GM19238 (cell line): ENCODE data around the gene ACSM5.
"Not testable (repeated sequence)": the region's sequence is repeated elsewhere in the genome, so short reads cannot be mapped to it uniquely, and the experiment has no call there.

Experiments
- DNase-seq: peaks from one replicate; pipeline ENCODE4 v3.0.0; 2011; ENCODE audit warnings: low spot score; ENCODE audit not compliant: insufficient read length

Gene ACSM5

DNA sequence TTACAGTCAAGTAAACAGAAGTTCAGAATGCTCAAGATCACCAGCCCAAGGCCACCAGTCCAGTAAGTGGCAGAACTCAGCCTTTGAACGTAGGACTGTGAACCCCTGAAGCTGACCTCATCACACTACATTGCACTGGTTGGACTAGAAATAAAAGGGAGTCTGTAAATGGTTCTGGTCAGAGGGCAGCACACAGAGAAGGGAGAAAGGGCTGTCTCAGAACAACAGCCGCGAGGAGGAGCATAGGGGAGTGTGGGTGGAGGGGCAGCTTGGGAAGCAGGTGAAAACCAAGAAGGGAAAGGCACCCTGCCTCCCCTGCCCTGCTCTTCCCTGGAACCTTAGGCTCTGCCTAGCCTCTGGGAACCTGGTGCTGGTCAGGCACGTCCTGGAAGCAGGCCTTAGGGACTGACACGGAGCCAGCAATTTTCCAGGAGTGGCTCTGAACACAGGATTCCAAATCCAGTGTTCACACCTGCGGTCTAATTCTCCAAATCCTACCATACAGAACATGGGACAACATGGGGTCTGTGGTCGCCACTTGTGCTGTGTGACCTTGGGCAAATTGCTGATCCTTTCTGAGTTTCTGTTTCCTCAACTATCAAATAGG is 11.8 kb upstream of the ACSM5 start:
- DNase-seq, result no peak

DNA sequence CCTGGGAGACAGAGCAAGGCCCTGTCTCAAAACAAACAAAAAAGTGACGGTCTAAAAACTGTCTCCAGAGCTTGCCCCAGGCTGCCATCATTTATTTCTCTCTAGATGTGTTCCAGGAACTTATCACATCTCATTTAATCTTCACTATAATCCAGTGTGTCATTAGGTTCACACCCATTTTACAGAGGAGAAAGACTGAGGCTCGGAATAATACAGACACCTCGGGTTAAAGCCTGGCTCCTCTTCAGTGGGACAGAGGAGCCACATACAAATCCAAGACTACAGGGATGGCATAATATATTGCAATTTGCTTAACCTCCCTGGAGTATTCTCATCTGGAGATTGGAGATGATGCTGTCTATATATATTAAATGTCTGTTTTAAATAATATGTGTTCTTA is 10.7 kb upstream of the ACSM5 start:
- DNase-seq, result no peak

DNA sequence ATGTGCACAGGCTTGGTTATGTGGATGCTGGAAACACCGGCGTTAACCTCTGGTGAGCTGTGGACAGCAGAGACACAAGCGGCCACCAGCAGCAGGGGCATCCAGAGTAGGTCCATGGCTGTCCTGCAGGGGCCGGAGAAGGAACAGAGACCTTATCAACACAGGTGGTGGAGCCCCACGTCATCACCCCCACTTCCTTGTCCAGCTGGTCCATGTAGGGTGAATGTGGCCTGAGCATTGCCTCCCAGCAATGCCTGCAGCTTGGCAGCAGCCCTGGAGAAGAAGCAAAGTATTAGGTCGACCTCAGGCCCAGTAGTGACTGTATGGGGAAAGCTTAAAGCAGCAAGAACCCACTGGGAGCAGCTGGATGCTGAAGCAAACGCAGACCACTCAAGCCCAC is 10.1 kb upstream of the ACSM5 start:
- no peak for DNase-seq

DNA sequence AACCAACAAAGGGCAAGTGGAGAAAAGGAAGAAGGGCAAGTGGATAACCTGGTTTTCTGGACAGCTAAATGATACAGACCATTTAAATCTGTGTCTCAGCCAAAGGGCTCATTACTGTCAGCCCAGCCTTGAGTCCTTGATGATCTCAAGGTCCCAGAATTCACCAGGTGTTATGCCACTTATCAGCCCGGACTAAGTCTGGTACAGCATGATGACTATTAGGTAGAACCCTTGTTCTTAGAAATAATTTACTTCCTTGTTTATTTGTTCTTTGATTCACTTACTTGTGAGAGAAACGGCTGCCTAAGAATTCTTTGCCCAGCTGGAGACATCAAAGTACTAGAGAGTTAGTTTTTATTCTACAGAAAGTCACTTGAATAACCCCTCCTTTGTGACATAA is 8.3 kb upstream of the ACSM5 start:
- no peak for DNase-seq

DNA sequence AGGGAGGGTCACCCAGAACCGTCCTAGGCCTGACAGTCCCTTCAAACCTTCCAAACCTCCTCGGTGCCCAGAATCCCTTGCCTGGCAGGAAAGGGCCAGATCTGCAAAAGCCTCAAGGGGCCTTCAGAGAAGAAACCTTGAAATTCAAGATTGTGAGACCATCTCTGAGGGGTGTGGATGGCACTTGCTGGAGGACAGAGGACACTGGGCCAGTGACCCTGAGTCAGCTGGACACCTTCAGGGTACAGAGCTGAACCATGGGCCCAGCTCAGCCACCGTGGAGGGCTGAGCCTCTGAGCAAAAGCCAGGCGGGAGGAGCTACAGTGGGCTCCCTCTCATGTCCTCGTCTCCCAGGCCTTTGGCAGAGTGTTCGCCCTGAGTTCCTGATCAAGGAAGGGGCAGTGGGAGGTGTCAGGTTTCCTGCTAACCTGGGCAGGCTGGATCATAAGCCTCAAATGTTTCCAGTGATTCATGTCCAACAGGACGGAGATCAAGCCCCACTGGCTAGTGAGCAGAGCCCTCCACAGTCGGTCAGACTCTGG is 7.8 kb upstream of the ACSM5 start:
- no peak for DNase-seq

DNA sequence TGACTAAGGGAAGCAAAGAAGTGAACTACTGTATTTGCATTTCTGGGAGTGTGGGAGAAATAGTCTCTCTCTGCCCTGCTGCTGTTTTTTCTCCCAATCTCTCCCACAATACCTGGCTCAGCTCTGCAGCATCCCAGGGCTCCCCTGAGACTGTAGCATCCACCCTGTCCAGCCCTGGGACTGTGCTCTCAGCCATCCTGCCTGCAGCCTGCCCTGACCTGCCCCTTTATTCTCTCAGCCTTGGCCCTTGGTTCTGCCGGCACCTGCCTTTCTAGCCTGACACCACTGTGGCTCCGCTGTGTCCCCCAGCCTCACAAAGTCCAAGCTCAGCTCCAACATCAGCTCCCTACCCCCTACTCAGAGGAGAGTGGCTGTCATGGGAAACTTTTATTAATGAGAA is 6.7 kb upstream of the ACSM5 start:
- DNase-seq, result no peak

DNA sequence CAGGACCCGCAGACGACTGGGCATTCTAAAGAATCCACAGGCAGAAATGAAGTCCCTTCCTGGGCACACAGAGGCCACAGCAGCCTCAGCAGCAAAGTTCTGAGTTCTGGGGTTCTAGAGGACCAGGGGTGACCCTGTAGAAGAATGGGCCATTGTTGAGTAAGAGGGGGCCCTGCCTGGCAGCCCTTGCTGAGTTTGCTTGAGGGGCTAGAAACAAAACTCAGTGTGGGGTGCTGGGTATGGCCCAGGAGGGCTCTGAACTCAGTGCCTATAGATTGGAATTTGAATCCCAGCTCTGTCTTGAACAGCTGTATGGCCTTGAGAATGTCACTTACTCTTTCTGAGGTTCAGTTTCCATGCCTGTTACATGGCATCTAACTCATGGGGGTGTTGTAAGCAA is 4.7 kb upstream of the ACSM5 start, which contains the start of gene PDILT:
Gene PDILT, minus strand, starts transcription at position 101 of the 400 bp plus-strand sequence. CDS start 5,437 bp downstream, outside the sequence.
- no peak for DNase-seq

DNA sequence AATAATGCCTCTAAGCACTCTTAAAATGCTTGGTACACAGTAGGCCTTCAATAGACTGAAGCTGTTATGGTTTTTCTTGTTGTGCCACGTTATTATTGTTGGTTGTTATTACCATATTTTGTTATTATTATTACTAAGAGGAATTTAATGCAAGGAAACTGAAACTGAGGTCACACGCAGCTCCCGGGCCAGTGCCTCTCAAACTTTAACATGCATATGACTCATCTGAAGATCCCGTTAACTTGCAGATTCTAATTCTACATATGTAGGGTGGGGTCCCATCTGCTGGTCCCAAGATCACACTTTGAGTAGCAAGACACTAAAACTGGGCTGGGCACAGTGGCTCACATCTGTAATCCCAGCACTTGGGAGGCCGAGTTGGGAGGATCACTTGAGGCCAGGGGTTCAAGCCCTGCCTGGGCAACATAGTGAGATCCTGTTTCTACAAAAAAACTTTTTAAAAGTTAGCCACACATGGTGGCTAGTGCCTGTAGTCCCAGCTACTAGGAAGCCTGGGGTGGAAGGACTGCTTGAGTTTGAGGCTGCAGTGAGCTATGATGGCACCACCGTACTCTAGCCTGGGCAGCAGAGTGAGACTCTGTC is 888 bp downstream of the ACSM5 start:
- peak; percentile 21 for DNase-seq

DNA sequence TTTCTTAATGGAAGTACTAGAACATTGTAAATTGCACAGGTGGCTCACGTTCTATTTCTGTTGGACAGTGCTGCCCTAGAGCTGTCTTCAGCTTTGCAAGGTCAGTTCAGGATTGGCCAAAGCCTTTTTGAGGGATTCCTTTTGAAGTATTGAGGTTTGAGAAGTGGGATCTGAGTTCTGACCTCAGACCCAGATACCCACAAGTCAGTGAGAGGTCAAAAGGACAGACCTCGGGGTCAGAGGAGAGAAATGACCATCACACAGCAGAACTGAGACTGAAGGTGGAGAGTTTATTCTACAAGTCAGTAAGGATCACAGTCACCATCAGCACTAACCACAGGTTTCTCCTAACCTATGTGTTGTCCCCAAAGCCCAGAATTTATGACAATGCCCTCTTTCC is 1.7 kb downstream of the ACSM5 start:
- no peak for DNase-seq

DNA sequence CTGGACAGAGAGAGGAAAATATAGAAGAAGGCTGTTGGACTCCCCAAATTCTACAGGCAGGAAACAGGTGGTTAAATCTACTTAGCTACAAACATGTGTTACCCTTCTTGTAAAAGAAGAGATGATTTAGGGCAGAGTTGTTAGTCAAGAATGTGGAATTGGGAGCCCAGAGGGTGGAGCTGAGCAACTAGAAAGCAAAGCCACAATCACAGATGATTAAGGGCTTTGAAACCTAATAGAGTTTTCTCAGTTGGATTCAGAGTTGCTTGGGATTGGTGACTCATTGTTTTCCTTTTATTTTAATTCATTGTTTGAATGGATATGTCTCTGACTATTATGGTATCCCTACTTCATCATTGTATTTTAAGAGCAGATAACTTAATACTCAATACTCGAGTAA is 6.2 kb downstream of the ACSM5 start:
- no peak for DNase-seq

DNA sequence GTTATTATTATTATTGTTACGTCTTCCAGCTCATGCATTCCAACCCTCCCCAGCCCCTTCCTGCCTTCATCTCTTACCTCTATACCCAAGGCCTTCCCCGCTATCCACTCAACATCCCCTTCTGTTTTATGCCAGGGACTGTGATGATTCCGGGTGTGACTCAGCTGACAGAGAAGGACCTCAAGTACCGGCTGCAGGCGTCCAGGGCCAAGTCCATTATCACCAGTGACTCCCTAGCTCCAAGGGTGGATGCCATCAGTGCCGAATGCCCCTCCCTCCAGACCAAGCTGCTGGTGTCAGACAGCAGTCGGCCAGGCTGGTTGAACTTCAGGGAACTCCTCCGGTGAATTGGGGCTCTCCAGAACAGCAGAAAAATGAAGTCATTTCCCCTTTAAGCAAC is 9.8 kb downstream of the ACSM5 start:
- DNase-seq, result not testable (repeated sequence)

DNA sequence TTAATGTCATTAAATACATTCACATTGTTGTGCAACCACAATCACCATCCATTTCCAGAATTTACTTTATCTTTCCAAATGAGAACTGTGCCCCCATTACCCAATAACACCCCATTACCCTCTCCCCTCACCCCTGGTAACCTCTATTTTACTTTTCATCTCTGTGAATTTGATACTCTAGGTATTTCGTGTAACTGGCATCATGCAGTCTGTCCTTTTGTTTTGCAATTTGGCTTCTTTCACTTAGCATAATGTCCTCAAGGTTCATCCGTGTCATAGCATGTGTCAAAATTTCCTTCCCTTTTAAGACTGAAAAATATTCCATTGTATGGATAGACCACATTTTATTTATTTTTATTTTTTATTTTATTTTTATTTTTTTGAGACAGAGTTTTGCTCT is 12.4 kb downstream of the ACSM5 start:
- DNase-seq, result not testable (repeated sequence)

DNA sequence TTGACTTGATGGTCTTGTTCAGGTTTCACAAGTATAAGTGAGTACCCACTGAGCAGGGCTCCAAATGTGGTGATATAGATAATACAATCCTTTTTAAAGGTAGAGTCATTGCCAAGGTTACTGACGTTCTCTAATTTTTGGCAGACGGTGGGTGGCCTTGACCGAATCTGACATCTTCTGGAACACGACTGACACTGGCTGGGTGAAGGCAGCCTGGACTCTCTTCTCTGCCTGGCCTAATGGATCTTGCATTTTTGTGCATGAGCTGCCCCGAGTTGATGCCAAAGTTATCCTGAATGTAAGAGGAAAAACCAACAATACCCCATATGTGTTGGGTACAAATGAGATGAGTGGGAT is 14.4 kb downstream of the ACSM5 start:
- not testable (repeated sequence) for DNase-seq

DNA sequence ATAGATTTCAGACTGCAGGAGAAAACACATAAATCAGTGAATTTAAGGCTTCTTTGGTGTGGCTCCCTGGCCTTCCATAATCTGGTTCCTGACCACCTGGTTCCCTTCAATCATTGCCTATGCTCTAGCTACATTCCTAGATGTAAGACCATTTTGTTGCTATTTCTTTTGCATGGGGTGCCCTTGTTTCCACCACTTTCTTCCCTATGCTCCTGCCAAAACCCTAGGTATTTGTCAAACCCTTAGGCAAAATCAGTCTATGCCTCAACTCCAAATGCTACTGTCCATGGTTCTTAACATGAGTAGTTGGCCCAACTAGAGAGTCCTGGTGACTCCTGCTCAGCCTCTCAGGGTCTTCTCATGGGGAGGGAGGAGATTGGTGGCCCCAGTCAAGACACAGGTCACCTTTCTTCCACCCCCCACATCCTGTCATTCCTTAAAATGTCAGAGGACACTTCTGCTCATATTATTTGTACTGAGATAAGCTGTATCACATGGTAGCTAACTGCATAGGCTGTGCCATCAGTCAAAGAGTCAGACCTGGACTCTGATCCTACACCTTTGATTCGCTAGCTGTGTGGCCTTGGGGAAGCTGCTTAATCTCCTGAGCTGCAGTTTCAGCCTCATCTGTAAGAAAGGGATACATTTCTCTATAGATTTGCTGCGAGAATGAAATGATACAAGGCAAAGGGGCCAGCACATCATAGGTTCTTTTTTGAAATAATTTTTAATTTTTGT is 15.0 kb downstream of the ACSM5 start:
- no peak for DNase-seq

DNA sequence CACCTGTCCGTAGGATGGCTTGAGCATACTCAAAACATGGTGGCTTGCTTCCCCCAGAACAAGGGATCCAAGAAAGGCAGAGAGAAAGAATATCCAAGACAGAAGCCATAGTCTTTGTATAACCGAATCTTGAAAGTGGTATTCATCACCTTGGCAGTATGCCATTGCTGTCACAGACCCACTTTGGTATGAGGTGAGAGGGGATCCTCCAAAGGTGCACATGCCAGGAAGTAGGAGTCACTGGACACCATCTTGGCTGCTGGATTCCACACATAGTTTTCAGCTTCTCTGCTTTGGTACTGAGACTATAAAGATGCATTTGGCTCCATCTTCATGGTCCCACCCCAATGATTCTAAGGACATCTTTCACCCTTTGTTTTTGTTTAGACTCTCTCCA is 18.1 kb downstream of the ACSM5 start:
- not testable (repeated sequence) for DNase-seq

DNA sequence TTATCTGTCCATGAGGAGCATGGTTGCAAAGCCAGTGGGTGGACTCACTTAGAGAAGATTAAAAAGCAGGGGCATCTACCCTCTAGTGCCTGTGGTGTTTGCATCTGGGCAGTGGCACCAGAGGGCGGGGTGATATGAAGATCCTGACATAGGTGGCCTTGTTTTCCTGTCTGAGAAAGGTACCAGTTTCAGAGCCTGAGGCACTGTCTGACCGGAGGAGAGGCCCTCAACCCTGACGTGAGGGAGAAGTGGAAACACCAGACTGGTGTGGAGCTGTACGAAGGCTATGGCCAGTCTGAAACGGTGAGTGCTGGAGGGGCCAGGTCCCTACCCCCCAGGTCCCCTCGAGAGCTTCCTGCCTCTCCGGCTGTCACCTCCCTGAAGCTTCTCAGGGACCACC is 20.2 kb downstream of the ACSM5 start:
- not testable (repeated sequence) for DNase-seq

DNA sequence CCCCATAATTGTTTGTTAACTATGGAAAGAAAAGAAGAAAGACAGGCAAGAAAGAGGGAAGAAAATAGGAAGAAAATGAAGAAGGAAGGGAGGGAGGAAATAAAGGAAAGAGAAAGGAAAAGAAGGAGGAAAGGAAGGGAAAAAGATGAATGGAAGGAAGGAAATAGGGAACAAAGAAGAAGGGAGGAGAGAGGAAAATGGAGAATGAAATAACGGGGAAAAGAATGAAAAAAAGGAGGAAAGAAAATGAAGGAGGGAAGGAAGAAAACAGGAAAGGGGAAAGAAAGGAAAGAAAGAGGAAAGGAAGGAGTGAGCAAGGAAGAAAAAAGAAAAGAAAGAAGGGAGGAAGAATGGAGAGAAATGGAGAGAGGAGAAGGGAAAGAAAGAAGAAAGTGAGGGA is 21.1 kb downstream of the ACSM5 start:
- not testable (repeated sequence) for DNase-seq

DNA sequence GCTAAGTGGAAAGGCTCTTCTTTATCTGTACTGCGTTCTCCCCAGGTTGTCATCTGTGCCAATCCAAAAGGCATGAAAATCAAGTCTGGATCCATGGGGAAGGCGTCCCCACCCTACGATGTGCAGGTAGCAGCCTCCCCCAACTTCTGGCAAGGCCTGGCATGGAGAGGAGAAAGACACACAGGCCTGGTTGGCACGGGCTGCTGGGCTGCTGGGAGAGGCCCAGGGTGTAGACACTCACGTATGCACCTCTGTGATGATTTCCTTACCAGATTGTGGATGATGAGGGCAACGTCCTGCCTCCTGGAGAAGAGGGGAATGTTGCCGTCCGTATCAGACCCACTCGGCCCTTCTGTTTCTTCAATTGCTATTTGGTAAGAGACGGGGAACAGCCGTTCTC is 21.6 kb downstream of the ACSM5 start:
- no peak for DNase-seq

DNA sequence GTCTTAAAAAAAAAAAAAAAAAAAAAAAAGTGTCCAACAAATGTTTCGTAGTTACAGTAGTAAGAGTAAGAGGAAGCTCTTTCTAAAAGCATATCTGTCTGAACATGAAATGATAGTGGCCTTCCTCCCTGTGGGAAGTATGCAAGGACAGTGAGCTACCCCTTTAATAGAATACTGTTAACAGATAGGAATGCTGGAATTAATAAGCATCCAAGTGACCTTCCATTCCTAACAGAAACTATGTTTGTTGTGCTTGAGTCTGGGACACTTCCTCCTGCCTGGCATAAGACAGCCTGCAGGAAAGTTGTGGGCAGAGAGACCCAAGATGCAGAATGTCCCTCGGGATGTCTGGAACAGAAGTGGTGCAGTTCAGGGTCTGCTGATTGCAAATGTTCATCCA is 29.6 kb downstream of the ACSM5 start:
- DNase-seq, result not testable (repeated sequence)

DNA sequence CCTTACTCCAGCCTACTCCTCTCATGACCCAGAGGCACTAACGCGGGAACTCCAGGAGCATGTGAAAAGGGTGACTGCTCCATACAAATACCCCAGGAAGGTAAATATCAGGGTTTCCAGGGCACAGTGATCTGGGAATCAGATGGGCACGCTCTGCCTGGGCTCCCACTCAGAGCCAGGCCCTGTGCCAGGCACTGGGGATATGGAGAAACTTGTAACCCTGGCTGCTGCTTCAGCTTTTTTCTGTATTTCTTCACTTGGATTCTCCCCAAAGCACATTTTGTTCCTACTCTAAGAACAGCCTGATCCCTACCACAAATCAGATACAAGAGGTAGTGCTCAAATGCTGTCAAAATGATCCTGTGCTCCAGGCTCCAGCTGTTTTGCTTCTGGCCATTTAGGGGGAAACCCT is 30.5 kb downstream of the ACSM5 start:
- not testable (repeated sequence) for DNase-seq

DNA sequence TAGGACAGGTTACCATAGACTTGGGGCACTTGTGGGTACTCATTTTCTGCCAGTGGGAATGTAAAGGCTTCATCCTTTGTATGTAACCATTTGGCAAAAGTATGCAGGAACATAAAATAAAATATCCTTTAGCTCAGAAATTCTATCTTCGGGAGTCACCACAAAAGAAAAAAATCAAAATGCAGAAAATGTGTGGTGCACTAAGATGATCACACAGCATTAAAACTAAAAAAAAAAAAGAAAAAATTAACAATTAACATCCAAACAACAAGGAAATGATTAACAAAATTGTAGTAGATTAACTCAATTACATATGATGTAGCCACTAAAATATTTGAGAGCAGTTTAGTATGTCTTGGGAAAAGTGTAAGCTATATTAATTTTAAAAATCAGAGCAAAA is 31.4 kb downstream of the ACSM5 start:
- not testable (repeated sequence) for DNase-seq

DNA sequence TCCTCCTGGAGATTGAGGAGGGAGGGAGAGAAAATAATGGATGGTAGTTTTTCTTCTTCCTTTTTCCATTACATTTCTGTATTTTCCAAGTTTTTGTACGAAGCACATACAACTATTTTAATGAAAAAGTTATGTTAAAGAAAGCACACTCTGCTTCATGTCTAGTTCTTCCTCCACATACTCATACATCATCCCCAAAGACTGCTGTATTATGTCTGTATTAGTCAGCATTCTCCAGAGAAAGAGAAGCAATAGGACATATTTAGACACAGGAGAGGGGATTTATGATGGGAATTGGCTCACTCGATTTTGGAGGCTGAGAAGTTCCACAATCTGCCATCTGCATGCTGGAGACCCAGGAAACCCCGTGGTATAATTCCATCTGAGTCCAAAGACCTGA is 31.9 kb downstream of the ACSM5 start:
- no peak for DNase-seq

DNA sequence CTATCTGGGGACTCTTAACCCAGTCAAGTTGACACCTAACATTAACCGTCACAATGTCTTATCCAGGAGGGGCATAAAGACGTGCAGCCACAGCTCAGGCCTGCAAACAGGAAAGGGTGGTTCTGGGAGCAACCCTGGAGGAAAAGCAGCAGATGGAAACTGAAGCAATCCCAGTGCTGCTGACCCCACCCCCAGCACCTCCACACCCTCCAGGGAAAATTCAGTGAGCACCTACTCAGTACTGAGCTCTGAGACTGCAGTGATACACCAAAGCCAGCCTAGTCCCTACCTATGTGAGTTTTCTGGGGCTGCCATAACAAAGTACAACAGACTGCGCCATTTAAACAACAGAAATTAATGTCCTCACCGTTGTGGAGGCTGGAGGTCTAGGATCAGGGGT is 32.5 kb downstream of the ACSM5 start:
- not testable (repeated sequence) for DNase-seq
